Smooth muscle cell (in vitro differentiated cells): Measurements from ENCODE around the gene KRTAP19-7. TPM values are rescaled to one million over a fixed set of nuclear protein-coding genes. Genes with fewer than 3 reads are reported as not detected.

Experiments
- DNase-seq: peaks from one replicate; lab custom pipeline; 2025; ENCODE audit not compliant: unreplicated experiment; lab: John Stamatoyannopoulos, UW
- H2AFZ ChIP-seq: fragments of 200-600 bp; sonication (generic); 2 replicates; pipeline ENCODE4 v1.6.0; 2016; ENCODE audit warnings: antibody characterized with exemption, low read depth, mild to moderate bottlenecking
- H3F3A ChIP-seq: fragments of 200-600 bp; sonication (generic); 2 replicates; pipeline ENCODE4 v1.6.0; 2017; ENCODE audit warnings: antibody characterized with exemption, low read depth
- H3K27ac ChIP-seq: fragments of 200-600 bp; sonication (generic); 2 replicates; pipeline ENCODE4 v1.5.1; 2016; ENCODE audit warnings: low read depth, mild to moderate bottlenecking
- H3K27me3 ChIP-seq: fragments of 200-600 bp; sonication (generic); 2 replicates; pipeline ENCODE4 v1.6.1; 2016; ENCODE audit warnings: low read depth, mild to moderate bottlenecking
- H3K36me3 ChIP-seq: fragments of 200-600 bp; sonication (generic); 2 replicates; pipeline ENCODE4 v1.5.1; 2016; ENCODE audit warnings: low read depth
- H3K4me1 ChIP-seq: fragments of 200-600 bp; sonication (generic); 2 replicates; pipeline ENCODE4 v1.5.1; 2016; ENCODE audit warnings: low read depth
- H3K4me2 ChIP-seq: fragments of 200-600 bp; sonication (generic); 2 replicates; pipeline ENCODE4 v1.6.0; 2016; ENCODE audit warnings: mild to moderate bottlenecking
- H3K4me3 ChIP-seq: fragments of 200-600 bp; sonication (generic); 2 replicates; pipeline ENCODE4 v1.5.1; 2016; ENCODE audit warnings: mild to moderate bottlenecking
- H3K79me2 ChIP-seq: fragments of 200-600 bp; sonication (generic); 2 replicates; pipeline ENCODE4 v1.6.0; 2016; ENCODE audit warnings: low read depth, mild to moderate bottlenecking
- H3K9ac ChIP-seq: fragments of 200-600 bp; sonication (generic); 2 replicates; pipeline ENCODE4 v1.6.0; 2016; ENCODE audit warnings: low read depth
- H3K9me3 ChIP-seq: fragments of 200-600 bp; sonication (generic); replicated peaks from 2 replicates; pipeline ENCODE4 v1.5.1; 2016; ENCODE audit warnings: low read depth
- H4K20me1 ChIP-seq: fragments of 200-600 bp; sonication (generic); 2 replicates; pipeline ENCODE4 v1.6.0; 2016; ENCODE audit warnings: low read depth
- CTCF ChIP-seq: fragments of 200-600 bp; sonication (generic); IDR thresholded peaks from 2 replicates; pipeline ENCODE4 v1.5.1; 2017; ENCODE audit warnings: borderline replicate concordance, mild to moderate bottlenecking, antibody characterized with exemption; ENCODE audit not compliant: insufficient read depth, poor library complexity, severe bottlenecking
- WGBS: methylation state at CpG from one replicate; pipeline ENCODE4 v1.1.7; 2016; ENCODE audit warnings: low lambda C conversion rate; 5-methylcytosine and 5-hydroxymethylcytosine counted together
- polyA plus RNA-seq: library from polyadenylated mRNA; unstranded; fragments of >200 nt; fragmentation: Nextera tagmentation; extraction: Ambion mirVana; gene quantifications from 2 replicates; pipeline ENCODE4 v1.2.1, GENCODE V29; 2016
- total RNA-seq: library from RNA; depleted of rRNA; stranded (reverse); fragments of >200 nt; gene quantifications from 2 replicates; pipeline ENCODE4 v1.2.3, GENCODE V29; 2014

KRTAP19-7 gene
- total RNA-seq (not detected in 2 replicates), polyA plus RNA-seq (not detected in 2 replicates)

GRCh38 chr21:30561264-30561895, at the start of gene KRTAP19-7:
Gene KRTAP19-7 (minus strand): TSS chr21:30561314. CDS start chr21:30561289, 25 bp downstream.
- Histone ChIP-seq H3F3A (no peaks in the 10 kb centered on the region), H2AFZ (no peak within 1 kb of the TSS), H3K9ac (no peak within 1 kb of the TSS), H3K4me1 (no peaks in the 10 kb centered on the region), H3K4me3 (no peak within 1 kb of the TSS), H3K9me3 (no peaks in the 10 kb centered on the region), H3K4me2 (no peak within 1 kb of the TSS), H4K20me1 (no peaks in the 10 kb centered on the region), H3K27me3 (no peaks in the 10 kb centered on the region), H3K79me2 (no peaks in the 10 kb centered on the region), H3K27ac (no peak within 1 kb of the TSS), H3K36me3 (no peaks in the 10 kb centered on the region)
- no peak for TF ChIP-seq CTCF
- WGBS = 77% methylated on average over 2 of the region's 2 CpGs
- DNase-seq = no peak

GRCh38 chr21:30605968-30606367, 44.9 kb upstream of the KRTAP19-7 start:
- Histone ChIP-seq H3K27me3 (no peaks in the 10 kb centered on the region), H3K9ac (no peak overlapping the region), H3K79me2 (no peaks in the 10 kb centered on the region), H2AFZ (no peak overlapping the region), H3K4me1 (no peaks in the 10 kb centered on the region), H3F3A (no peaks in the 10 kb centered on the region), H3K9me3 (no peaks in the 10 kb centered on the region), H3K4me3 (no peak overlapping the region), H3K4me2 (no peak overlapping the region), H4K20me1 (no peaks in the 10 kb centered on the region), H3K27ac (no peak overlapping the region), H3K36me3 (no peaks in the 10 kb centered on the region)
- WGBS = 86% methylated on average over 2 of the region's 2 CpGs
- no peak for TF ChIP-seq CTCF
- DNase-seq = no peak

- Histone ChIP-seq H3K9ac (no peak within 1 kb of the TSS), H3K4me1 (no peaks in the 10 kb centered on the region), H3K4me2 (no peak within 1 kb of the TSS), H2AFZ (no peak within 1 kb of the TSS), H3K9me3 (no peaks in the 10 kb centered on the region), H3K79me2 (no peaks in the 10 kb centered on the region), H3F3A (no peaks in the 10 kb centered on the region), H4K20me1 (no peaks in the 10 kb centered on the region), H3K27ac (no peak within 1 kb of the TSS), H3K4me3 (no peak within 1 kb of the TSS), H3K36me3 (no peaks in the 10 kb centered on the region), H3K27me3 (no peaks in the 10 kb centered on the region)
- no peak for DNase-seq
- TF ChIP-seq CTCF = no peak
- WGBS = 0% methylated on average over 1 of the region's 1 CpG
Measured at GRCh38 chr21:30600787-30601186, 39.7 kb upstream of the KRTAP19-7 start, which contains the start of gene KRTAP22-1. Gene KRTAP22-1 (plus strand): TSS chr21:30601087.

GRCh38 chr21:30598802-30599201, 37.7 kb upstream of the KRTAP19-7 start, which contains the start of gene KRTAP6-2:
Gene KRTAP6-2 (minus strand): TSS chr21:30598902. CDS start chr21:30598874, 28 bp downstream.
- H3K4me2 ChIP-seq = no peak within 1 kb of the TSS
- H2AFZ ChIP-seq = no peak within 1 kb of the TSS
- 93% methylated on average over 6 of the region's 6 CpGs for WGBS

More at GRCh38 chr21:30598802-30599201, 37.7 kb upstream of the KRTAP19-7 start, which contains the start of gene KRTAP6-2:
- no peaks in the 10 kb centered on the region for H3K79me2 ChIP-seq
- no peaks in the 10 kb centered on the region for H3K9me3 ChIP-seq
- H3K9ac ChIP-seq = no peak within 1 kb of the TSS
- no peaks in the 10 kb centered on the region for H3K27me3 ChIP-seq
- no peaks in the 10 kb centered on the region for H4K20me1 ChIP-seq
- H3K36me3 ChIP-seq = no peaks in the 10 kb centered on the region
- no peak within 1 kb of the TSS for H3K4me3 ChIP-seq
- H3F3A ChIP-seq = no peaks in the 10 kb centered on the region
- no peaks in the 10 kb centered on the region for H3K4me1 ChIP-seq
- no peak for DNase-seq
- TF ChIP-seq CTCF = no peak
- H3K27ac ChIP-seq = no peak within 1 kb of the TSS
